Urinary bladder (tissue), 4 donors: ENCODE measurements around the gene C22orf31. TPM values are rescaled to one million over a fixed set of nuclear protein-coding genes. Genes with fewer than 3 reads are reported as not detected.

ENCODE experiments used
- DNase-seq: peaks from one replicate; pipeline ENCODE4 v3.0.0-alpha.2; 2015; ENCODE audit errors: extremely low spot score
- H3K27ac ChIP-seq: one replicate; pipeline ENCODE4 v1.5.1; 2013; ENCODE audit warnings: low read depth, mild to moderate bottlenecking, moderate library complexity
- H3K36me3 ChIP-seq: one replicate; pipeline ENCODE4 v1.6.1; 2013; ENCODE audit warnings: mild to moderate bottlenecking, moderate library complexity; ENCODE audit not compliant: insufficient read depth
- H3K4me1 ChIP-seq: one replicate; pipeline ENCODE4 v1.6.1; 2013; ENCODE audit warnings: mild to moderate bottlenecking, moderate library complexity; ENCODE audit not compliant: insufficient read depth
- H3K4me3 ChIP-seq: one replicate; pipeline ENCODE4 v1.5.1; 2013; ENCODE audit warnings: low read depth, low read length
- WGBS: extraction: QIAGEN DNeasy Blood & Tissue Kit; methylation state at CpG from one replicate; pipeline ENCODE4 v1.1.7; 2013; 5-methylcytosine and 5-hydroxymethylcytosine counted together
- polyA plus RNA-seq: library from polyadenylated mRNA; stranded (reverse); fragments of 200-250 nt; gene quantifications from one replicate; pipeline ENCODE4 v1.2.3, GENCODE V29; 2013
- total RNA-seq: library from RNA; depleted of rRNA; stranded (reverse); fragments of >200 nt; gene quantifications from one replicate; pipeline ENCODE4 v1.2.3, GENCODE V29; 2014
- donor health status: healthy with polysubstance abuse.
- donor health status: healthy.

The C22orf31 gene
- total and polyA plus RNA-seq, 2 donors, result not detected

GRCh38 chr22:29018293-29019189, 43.1 kb downstream of the C22orf31 start:
- no peak for DNase-seq
- H3K4me3 ChIP-seq, result no peak overlapping the region
- 99% methylated on average over 4 of the region's 4 CpGs for WGBS
- no peaks in the 10 kb centered on the region for H3K4me1 ChIP-seq
- H3K36me3 ChIP-seq, result no peaks in the 10 kb centered on the region
- H3K27ac ChIP-seq, result no peak overlapping the region

- no peak for DNase-seq
- no peak overlapping the region for H3K4me3 ChIP-seq
- 91% methylated on average over 3 of the region's 3 CpGs for WGBS
- no peak overlapping the region for H3K27ac ChIP-seq
- no peaks in the 10 kb centered on the region for H3K4me1 ChIP-seq
- H3K36me3 ChIP-seq, result no peaks in the 10 kb centered on the region
Measured at GRCh38 chr22:29016067-29016938, 45.3 kb downstream of the C22orf31 start.

- H3K4me1 ChIP-seq, result no peaks in the 10 kb centered on the region
- no peak overlapping the region for H3K27ac ChIP-seq
- H3K36me3 ChIP-seq, result no peaks in the 10 kb centered on the region
- H3K4me3 ChIP-seq, result no peak overlapping the region
- WGBS, result 96% methylated on average over 4 of the region's 4 CpGs
- DNase-seq, result no peak
Measured at GRCh38 chr22:29014773-29015172, 46.9 kb downstream of the C22orf31 start.

- 86% methylated on average over 4 of the region's 4 CpGs for WGBS
- no peak for DNase-seq
- Histone ChIP-seq H3K4me1 (no peaks in the 10 kb centered on the region), H3K27ac (no peak overlapping the region), H3K4me3 (no peak overlapping the region), H3K36me3 (no peaks in the 10 kb centered on the region)
Measured at GRCh38 chr22:29014293-29014692, 47.3 kb downstream of the C22orf31 start.

GRCh38 chr22:29012952-29013351, 48.7 kb downstream of the C22orf31 start:
- DNase-seq, result no peak
- Histone ChIP-seq H3K27ac (no peak overlapping the region), H3K36me3 (no peaks in the 10 kb centered on the region), H3K4me1 (no peaks in the 10 kb centered on the region), H3K4me3 (no peak overlapping the region)
- WGBS, result 95% methylated on average over 4 of the region's 4 CpGs

- Histone ChIP-seq H3K4me3 (no peak overlapping the region), H3K4me1 (no peaks in the 10 kb centered on the region), H3K27ac (no peak overlapping the region), H3K36me3 (no peaks in the 10 kb centered on the region)
- no peak for DNase-seq
- 87% methylated on average over 4 of the region's 4 CpGs for WGBS
Measured at GRCh38 chr22:29012101-29012433, 49.6 kb downstream of the C22orf31 start.

GRCh38 chr22:29011240-29012100, 50.2 kb downstream of the C22orf31 start:
- H3K27ac ChIP-seq, result no peak overlapping the region
- no peaks in the 10 kb centered on the region for H3K36me3 ChIP-seq

GRCh38 chr22:29009148-29009547, 52.5 kb downstream of the C22orf31 start:
- no peaks in the 10 kb centered on the region for H3K36me3 ChIP-seq
- H3K4me1 ChIP-seq, result no peaks in the 10 kb centered on the region
- WGBS, result 93% methylated on average over 5 of the region's 5 CpGs
- no peak for DNase-seq
- H3K4me3 ChIP-seq, result no peak overlapping the region
- no peak overlapping the region for H3K27ac ChIP-seq

More at GRCh38 chr22:29011240-29012100, 50.2 kb downstream of the C22orf31 start:
- DNase-seq, result no peak
- Histone ChIP-seq H3K4me3 (no peak overlapping the region), H3K4me1 (no peaks in the 10 kb centered on the region)
- WGBS, result 71% methylated on average over 14 of the region's 14 CpGs

Other genes starting within 250 kb of the C22orf31 start
- 7.4 TPM for gene ZNRF3, start 178.3 kb downstream of the C22orf31 start, total RNA-seq
- gene ZNRF3, start 178.3 kb downstream of the C22orf31 start, polyA plus RNA-seq, result 8.7 TPM
- gene KREMEN1, start 11.2 kb upstream of the C22orf31 start, total RNA-seq, result 10.1 TPM
- gene KREMEN1, start 11.2 kb upstream of the C22orf31 start, polyA plus RNA-seq, result 16.7 TPM
- gene EMID1, start 144.1 kb upstream of the C22orf31 start, total RNA-seq, result 9.4 TPM
- 7.0 TPM for gene EMID1, start 144.1 kb upstream of the C22orf31 start, polyA plus RNA-seq
- 11.7 TPM for gene RHBDD3, start 206.2 kb upstream of the C22orf31 start, total RNA-seq
- 26.9 TPM for gene RHBDD3, start 206.2 kb upstream of the C22orf31 start, polyA plus RNA-seq
- gene EWSR1, start 206.4 kb upstream of the C22orf31 start, total RNA-seq, result 98.6 TPM
- 143 TPM for gene EWSR1, start 206.4 kb upstream of the C22orf31 start, polyA plus RNA-seq
- gene GAS2L1, start 244.8 kb upstream of the C22orf31 start, total RNA-seq, result 4.8 TPM
- gene GAS2L1, start 244.8 kb upstream of the C22orf31 start, polyA plus RNA-seq, result 33.7 TPM